ENCODE results near the gene SKI. TPM values are rescaled to one million over a fixed set of nuclear protein-coding genes. Genes with fewer than 3 reads are reported as not detected.

SKI gene
- total and polyA plus RNA-seq, 2 of the 8 experiments (the other 6 are each of a cell fraction or from before 2014, with no cell fraction given), result 8.3 to 87.6 TPM

GRCh38 chr1:2215909-2216766, 12.0 kb upstream of the SKI start (continued):
- no peak for TF ChIP-seq SP2 (IDR thresholded peaks at IDR 0.05; ENCODE audit: low read length)
- no peak for TF ChIP-seq KDM1A (IDR thresholded peaks at IDR 0.05; ENCODE audit: borderline replicate concordance, low read length)
- no peak for TF ChIP-seq EGR1 (IDR thresholded peaks at IDR 0.05; ENCODE audit: borderline replicate concordance, low read depth, low read length)
- TF ChIP-seq, protein P1, sequence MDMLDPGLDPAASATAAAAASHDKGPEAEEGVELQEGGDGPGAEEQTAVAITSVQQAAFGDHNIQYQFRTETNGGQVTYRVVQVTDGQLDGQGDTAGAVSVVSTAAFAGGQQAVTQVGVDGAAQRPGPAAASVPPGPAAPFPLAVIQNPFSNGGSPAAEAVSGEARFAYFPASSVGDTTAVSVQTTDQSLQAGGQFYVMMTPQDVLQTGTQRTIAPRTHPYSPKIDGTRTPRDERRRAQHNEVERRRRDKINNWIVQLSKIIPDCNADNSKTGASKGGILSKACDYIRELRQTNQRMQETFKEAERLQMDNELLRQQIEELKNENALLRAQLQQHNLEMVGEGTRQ (IDR thresholded peaks at IDR 0.05; ENCODE audit: low read length), result no peak
- TF ChIP-seq KDM4A (IDR thresholded peaks at IDR 0.05; ENCODE audit: low read depth, low read length, severe bottlenecking), result no peak
- no peak for TF ChIP-seq GTF2F1 (IDR thresholded peaks at IDR 0.05; ENCODE audit: borderline replicate concordance, low read depth, low read length)
- TF ChIP-seq RXRA (IDR thresholded peaks at IDR 0.05; ENCODE audit: insufficient read depth, low read depth, low read length), result no peak

All from H1 (cell line).